K562 (cell line): ENCODE measurements around the gene SH3BP5. TPM values are rescaled to one million over a fixed set of nuclear protein-coding genes. Genes with fewer than 3 reads are reported as not detected.

ENCODE experiments used
- ATAC-seq: fragments of 200-7000 bp; cut with Tn5 transposase; 3 replicates; pipeline ENCODE4 v1.9.1; 2020; ENCODE audit warnings: moderate library complexity
- BruUV-seq: library from RNA; stranded (reverse); fragments of 400-500 nt; replicated peaks from 2 replicates; lab custom pipeline; 2021; lab: Mats Ljungman, UMichigan
- CTCF ChIA-PET: fragments of 300-600 bp; formaldehyde crosslinking; extraction: SDS; loops from one replicate; lab custom pipeline; 2021; ENCODE audit warnings: low intra/inter-chr PET ratio; lab: Yijun Ruan, JAX
- POLR2A ChIA-PET: fragments of 300-600, 350-650 bp; sonication (Branson Sonifier 250); formaldehyde crosslinking; extraction: SDS; loops from one replicate; lab custom pipeline; 2021; ENCODE audit warnings: antibody characterized with exemption, inconsistent platforms; lab: Yijun Ruan, JAX
- DNase-seq, 4 experiments: peaks; one replicate each; pipeline versions ENCODE4 v3.0.0 to v3.0.0-alpha.2; 2011 to 2018; ENCODE audit warnings: low spot score in 3 of 4, mixed read lengths in 3 of 4; ENCODE audit errors: extremely low read depth in 1 of 4
- FAIRE-seq: peaks from 2 replicates; lab custom pipeline; 2011; peaks lifted over from hg19 to GRCh38; lab: Jason Lieb, UNC
- H2AFZ ChIP-seq: 2 replicates; pipeline ENCODE4 v1.6.0; 2011; ENCODE audit warnings: low read depth, low read length, control low read depth, inconsistent platforms
- H3K27ac ChIP-seq: fragments of 200-600 bp; 3 replicates; pipeline ENCODE4 v1.8.0; 2011; ENCODE audit warnings: low read depth, mild to moderate bottlenecking, control low read depth, inconsistent platforms, low read length, moderate library complexity, mixed read lengths; ENCODE audit errors: extremely low read depth
- H3K27me3 ChIP-seq, 2 experiments: fragments of 300-600 bp in 1 of 2; 2 replicates in 1 of 2; 3 replicates in 1 of 2; pipeline versions ENCODE4 v1.6.0 to v1.8.0; 2011; ENCODE audit warnings: inconsistent platforms in 2 of 2, low read length in 2 of 2, mild to moderate bottlenecking in 1 of 2, mixed read lengths in 1 of 2, moderate library complexity in 1 of 2; ENCODE audit not compliant: control insufficient read depth in 2 of 2, insufficient read depth in 2 of 2
- H3K36me3 ChIP-seq: fragments of 300-600 bp; 3 replicates; pipeline ENCODE4 v1.8.0; 2011; ENCODE audit warnings: mild to moderate bottlenecking, low read length, inconsistent platforms; ENCODE audit not compliant: control insufficient read depth, insufficient read depth
- H3K4me1 ChIP-seq, 2 experiments: fragments of 200-600 bp in 1 of 2; replicated peaks in 1 of 2; 2 replicates in 1 of 2; 3 replicates in 1 of 2; pipeline versions ENCODE4 v1.5.1 to v1.8.0; 2011; ENCODE audit warnings: inconsistent platforms in 2 of 2, low read length in 2 of 2, mild to moderate bottlenecking in 1 of 2, mixed read lengths in 1 of 2, moderate library complexity in 1 of 2; ENCODE audit not compliant: control insufficient read depth in 2 of 2, insufficient read depth in 2 of 2
- H3K4me2 ChIP-seq: 2 replicates; pipeline ENCODE4 v1.6.1; 2011; ENCODE audit warnings: low read length, control low read depth, inconsistent platforms, mixed read lengths; ENCODE audit not compliant: insufficient read depth
- H3K4me3 ChIP-seq: fragments of 200-600 bp; sonication (generic), shearing (Covaris generic); 2 replicates; pipeline ENCODE4 v1.5.1; 2016; ENCODE audit warnings: control low read depth, inconsistent platforms
- H3K79me2 ChIP-seq: fragments of 200-600 bp; 3 replicates; pipeline ENCODE4 v1.8.0; 2011; ENCODE audit warnings: low read length, inconsistent platforms; ENCODE audit not compliant: control insufficient read depth, insufficient read depth
- H3K9ac ChIP-seq, 2 experiments: 2 replicates each; pipeline versions ENCODE4 v1.6.0 to v1.6.1; 2011; ENCODE audit warnings: low read depth in 2 of 2, low read length in 2 of 2, control low read depth in 1 of 2, inconsistent platforms in 1 of 2, mild to moderate bottlenecking in 1 of 2, mixed read lengths in 1 of 2; ENCODE audit not compliant: insufficient read depth in 1 of 2
- H3K9me1 ChIP-seq: one replicate; pipeline ENCODE4 v1.6.0; 2011; ENCODE audit warnings: inconsistent platforms, mild to moderate bottlenecking, low read length, moderate library complexity; ENCODE audit not compliant: control insufficient read depth, insufficient read depth
- H3K9me3 ChIP-seq: replicated peaks from 2 replicates; pipeline ENCODE4 v1.5.1; 2011; ENCODE audit warnings: low read depth, low read length, inconsistent platforms; ENCODE audit not compliant: control insufficient read depth, insufficient read depth
- H4K20me1 ChIP-seq: replicated peaks from 2 replicates; pipeline ENCODE4 v1.6.1; 2011; ENCODE audit warnings: low read length, inconsistent platforms, mixed read lengths; ENCODE audit not compliant: control insufficient read depth, insufficient read depth
- CHD2 ChIP-seq: IDR thresholded peaks from 2 replicates; pipeline ENCODE4 v1.6.1; 2011; ENCODE audit warnings: low read depth, low read length
- E2F3 ChIP-seq: fragments of 250-450 bp; sonication (Bioruptor Pico); IDR thresholded peaks from 2 replicates; pipeline ENCODE4 v1.4.0; 2020; ENCODE audit warnings: mild to moderate bottlenecking
- EWSR1 ChIP-seq: fragments of 450-650 bp; IDR thresholded peaks from 2 replicates; pipeline ENCODE4 v1.6.1; 2018; ENCODE audit warnings: borderline replicate concordance, mild to moderate bottlenecking, low read depth, moderate library complexity; ENCODE audit not compliant: partially characterized antibody
- GTF2F1 ChIP-seq: IDR thresholded peaks from 2 replicates; pipeline ENCODE4 v1.6.1; 2011; ENCODE audit warnings: low read depth, low read length, improper control_type of control experiment
- KLF1 ChIP-seq: fragments of 450-650 bp; IDR thresholded peaks from 2 replicates; pipeline ENCODE4 v1.6.1; 2016; ENCODE audit warnings: missing genetic modification characterization, missing compliant biosample characterization
- MCM7 ChIP-seq, 2 experiments: fragments of 450-650 bp; IDR thresholded peaks; 2 replicates each; pipeline ENCODE4 v1.6.1; 2016 to 2018
- POLR2A ChIP-seq: fragments of 450-650 bp; conservative IDR thresholded peaks from 2 replicates; pipeline ENCODE4 v1.6.1; 2016
- SMAD1 ChIP-seq: fragments of 150-350 bp; IDR thresholded peaks from 2 replicates; pipeline ENCODE4 v1.6.1; 2014; ENCODE audit warnings: low read length, low read depth; ENCODE audit not compliant: partially characterized antibody
- STAG1 ChIP-seq: sonication (generic); formaldehyde crosslinking; IDR thresholded peaks from 2 replicates; pipeline ENCODE4 v1.5.0; 2020; ENCODE audit warnings: missing genetic modification reagents, borderline replicate concordance
- SUPT5H ChIP-seq: fragments of 450-650 bp; IDR thresholded peaks from 2 replicates; pipeline ENCODE4 v1.6.1; 2016
- ZNF41 ChIP-seq: fragments of 250-450 bp; sonication (Bioruptor Pico); conservative IDR thresholded peaks from 2 replicates; pipeline ENCODE4 v1.4.0; 2020; ENCODE audit warnings: mild to moderate bottlenecking
- WGBS: fragments of 100-300 bp; shearing (Covaris generic); methylation state at CpG from one replicate; pipeline ENCODE4 v1.1.6; 2016; ENCODE audit warnings: low coverage, mixed read lengths; ENCODE audit not compliant: insufficient coverage; ENCODE audit errors: missing lambda C conversion rate; 5-methylcytosine and 5-hydroxymethylcytosine counted together
- in situ Hi-C: fragments of 300-500 bp; cut with MboI; formaldehyde crosslinking; loops from 4 replicates; pipeline ENCODE4 v1.15.0; 2018; ENCODE audit warnings: inconsistent platforms, mixed read lengths
- intact Hi-C: fragments of 100-400 bp; cut with micrococcal nuclease; formaldehyde crosslinking; loops from 2 replicates; pipeline ENCODE4 v1.14.2; 2022
- polyA plus RNA-seq, 8 experiments: library from polyadenylated mRNA; depleted of rRNA in 4 of 8; stranded (reverse) in 5 of 8; unstranded in 3 of 8; fragments of >200 nt; fragmentation: Nextera tagmentation in 2 of 8; fragmentation: Illumina TruSeq in 1 of 8; extraction: Ambion mirVana in 2 of 8; extraction: Trizol in 1 of 8; gene quantifications; 2 replicates each; pipeline versions ENCODE4 v1.2.1 to v1.2.3, GENCODE V29; 2011 to 2014; ENCODE audit warnings: inconsistent platforms in 1 of 8, missing spikeins in 1 of 8
- total RNA-seq, 7 experiments: library from RNA; depleted of rRNA in 6 of 7; stranded (reverse); fragments of >200 nt in 6 of 7; fragmentation: Illumina TruSeq in 2 of 7; extraction: Trizol in 2 of 7; gene quantifications; 2 replicates each; pipeline versions ENCODE4 v1.2.1 to v1.2.3, GENCODE V29; 2011 to 2021; ENCODE audit warnings: low replicate concordance in 1 of 7
- TF ChIP-seq, protein P1 (sequence below): fragments of 200-800 bp; sonication (Bioruptor generic); IDR thresholded peaks from 2 replicates; pipeline ENCODE4 v1.6.1; 2017; ENCODE audit warnings: missing genetic modification characterization, missing compliant biosample characterization
- TF ChIP-seq, protein P2 (sequence below), 2 experiments: fragments of 450-650 bp; formaldehyde crosslinking in 1 of 2; IDR thresholded peaks; 2 replicates each; pipeline versions ENCODE4 v1.4.0 to v1.6.1; 2014 to 2020; ENCODE audit warnings: mild to moderate bottlenecking in 2 of 2, borderline replicate concordance in 1 of 2, low read depth in 1 of 2

SH3BP5 gene
- total and polyA plus RNA-seq, 9 of the 15 experiments (the other 6 are each of a cell fraction or from before 2014, with no cell fraction given): 2.9 to 29.0 (median 14.9) TPM

DNA sequence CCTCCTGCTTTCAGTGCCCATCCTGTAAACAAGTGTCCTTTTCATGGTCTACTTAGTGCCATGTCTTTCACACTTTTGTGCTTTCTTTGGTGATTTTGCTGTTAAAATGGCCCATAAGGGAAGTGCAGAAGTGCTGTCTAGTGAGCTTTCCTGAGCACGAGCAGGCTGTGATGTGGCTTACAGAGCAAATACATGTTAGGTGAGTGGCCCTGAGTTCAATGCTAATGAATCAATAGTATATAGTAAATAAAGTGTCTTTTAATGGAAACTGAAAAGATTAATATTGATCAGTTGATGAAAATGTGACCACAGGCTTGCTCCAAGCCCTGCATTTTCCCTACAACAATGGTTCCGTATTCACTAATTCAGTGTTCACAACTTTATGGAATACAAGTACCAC is 5.7 kb downstream of the SH3BP5 start:
- in situ Hi-C loops: no loop called here
- Histone ChIP-seq H3K9me1 (no peaks in the 10 kb centered on the region), H3K27ac (no peak overlapping the region), H3K79me2 (peaks cover 15% of the 10 kb centered on the region; the same call in 2 of the 3 replicates), H3K9ac (no peak overlapping the region), H3K4me2 (no peak overlapping the region), H3K36me3 (peaks cover 22% of the 10 kb centered on the region; the same call in 1 of the 3 replicates), H3K4me1 (peaks cover 25 to 36% of the 10 kb centered on the region in 2 experiments; a peak in 4 of 5 replicates), H3K9me3 (no peaks in the 10 kb centered on the region), H3K27me3 (no peaks in the 10 kb centered on the region), H4K20me1 (no peaks in the 10 kb centered on the region), H2AFZ (no peak overlapping the region), H3K4me3 (no peak overlapping the region)
- intact Hi-C loops: no loop called here
- DNase-seq: no peak
- no TSS peak for BruUV-seq
- ChIA-PET CTCF (no interaction called here), POLR2A (interaction anchor here (0.9 to 1.6 kb wide), 2 partner anchors 9 to 203 kb away, joined by 3 to 4 read pairs; no protein-coding TSS in a partner anchor)
- no peak for ATAC-seq
- TF ChIP-seq, protein P1, sequence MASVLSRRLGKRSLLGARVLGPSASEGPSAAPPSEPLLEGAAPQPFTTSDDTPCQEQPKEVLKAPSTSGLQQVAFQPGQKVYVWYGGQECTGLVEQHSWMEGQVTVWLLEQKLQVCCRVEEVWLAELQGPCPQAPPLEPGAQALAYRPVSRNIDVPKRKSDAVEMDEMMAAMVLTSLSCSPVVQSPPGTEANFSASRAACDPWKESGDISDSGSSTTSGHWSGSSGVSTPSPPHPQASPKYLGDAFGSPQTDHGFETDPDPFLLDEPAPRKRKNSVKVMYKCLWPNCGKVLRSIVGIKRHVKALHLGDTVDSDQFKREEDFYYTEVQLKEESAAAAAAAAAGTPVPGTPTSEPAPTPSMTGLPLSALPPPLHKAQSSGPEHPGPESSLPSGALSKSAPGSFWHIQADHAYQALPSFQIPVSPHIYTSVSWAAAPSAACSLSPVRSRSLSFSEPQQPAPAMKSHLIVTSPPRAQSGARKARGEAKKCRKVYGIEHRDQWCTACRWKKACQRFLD (CRISPR knock-in tag): no peak
- TF ChIP-seq SMAD1 (no peak), CHD2 (no peak), POLR2A (no peak), MCM7 (IDR thresholded peaks at IDR 0.05) (no peak), STAG1 (no peak), E2F3 (CRISPR knock-in tag) (no peak), ZNF41 (CRISPR knock-in tag) (no peak), EWSR1 (no peak), GTF2F1 (no peak), SUPT5H (no peak), KLF1 (tag) (no peak)
- TF ChIP-seq, protein P2, sequence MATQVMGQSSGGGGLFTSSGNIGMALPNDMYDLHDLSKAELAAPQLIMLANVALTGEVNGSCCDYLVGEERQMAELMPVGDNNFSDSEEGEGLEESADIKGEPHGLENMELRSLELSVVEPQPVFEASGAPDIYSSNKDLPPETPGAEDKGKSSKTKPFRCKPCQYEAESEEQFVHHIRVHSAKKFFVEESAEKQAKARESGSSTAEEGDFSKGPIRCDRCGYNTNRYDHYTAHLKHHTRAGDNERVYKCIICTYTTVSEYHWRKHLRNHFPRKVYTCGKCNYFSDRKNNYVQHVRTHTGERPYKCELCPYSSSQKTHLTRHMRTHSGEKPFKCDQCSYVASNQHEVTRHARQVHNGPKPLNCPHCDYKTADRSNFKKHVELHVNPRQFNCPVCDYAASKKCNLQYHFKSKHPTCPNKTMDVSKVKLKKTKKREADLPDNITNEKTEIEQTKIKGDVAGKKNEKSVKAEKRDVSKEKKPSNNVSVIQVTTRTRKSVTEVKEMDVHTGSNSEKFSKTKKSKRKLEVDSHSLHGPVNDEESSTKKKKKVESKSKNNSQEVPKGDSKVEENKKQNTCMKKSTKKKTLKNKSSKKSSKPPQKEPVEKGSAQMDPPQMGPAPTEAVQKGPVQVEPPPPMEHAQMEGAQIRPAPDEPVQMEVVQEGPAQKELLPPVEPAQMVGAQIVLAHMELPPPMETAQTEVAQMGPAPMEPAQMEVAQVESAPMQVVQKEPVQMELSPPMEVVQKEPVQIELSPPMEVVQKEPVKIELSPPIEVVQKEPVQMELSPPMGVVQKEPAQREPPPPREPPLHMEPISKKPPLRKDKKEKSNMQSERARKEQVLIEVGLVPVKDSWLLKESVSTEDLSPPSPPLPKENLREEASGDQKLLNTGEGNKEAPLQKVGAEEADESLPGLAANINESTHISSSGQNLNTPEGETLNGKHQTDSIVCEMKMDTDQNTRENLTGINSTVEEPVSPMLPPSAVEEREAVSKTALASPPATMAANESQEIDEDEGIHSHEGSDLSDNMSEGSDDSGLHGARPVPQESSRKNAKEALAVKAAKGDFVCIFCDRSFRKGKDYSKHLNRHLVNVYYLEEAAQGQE (IDR thresholded peaks at IDR 0.05; ENCODE audit: borderline replicate concordance): no peak
- TF ChIP-seq, protein P2 (CRISPR knock-in tag; IDR thresholded peaks at IDR 0.05; ENCODE audit: low read depth): no peak
- FAIRE-seq: no peak
- 90% methylated on average over 2 of the region's 2 CpGs for WGBS
